Right renal pelvis (tissue), 4 donors: Measurements from ENCODE around the gene LRP1. TPM values are rescaled to one million over a fixed set of nuclear protein-coding genes. Genes with fewer than 3 reads are reported as not detected.

Experiments
- DNase-seq, 4 donors: peaks; one replicate each; pipeline ENCODE4 v3.0.0-alpha.2; 2013; ENCODE audit warnings: low read depth in 4 of 4, low spot score in 3 of 4, missing footprints in 1 of 4
- polyA plus RNA-seq, 4 donors: library from polyadenylated mRNA; unstranded; fragments of 120-200 nt; gene quantifications; one replicate each; pipeline ENCODE4 v1.2.1, GENCODE V29; 2013; ENCODE audit not compliant: insufficient read length in 4 of 4

Gene LRP1
- polyA plus RNA-seq, 4 donors: 63.0 to 102 (median 70.6) TPM

GRCh38 chr12:57262126-57262822 lies 134.0 kb downstream of the LRP1 start:
- DNase-seq: no peak

Other genes with a start within 250 kb of the LRP1 start
- under 1 TPM; 0.11 to 0.25 (median 0.19) TPM for gene SDR9C7, start 194.1 kb upstream of the LRP1 start, polyA plus RNA-seq
- gene RDH16, start 170.9 kb upstream of the LRP1 start, polyA plus RNA-seq: under 1 TPM; 0.43 to 0.64 (median 0.47) TPM
- 10 to 100 TPM; 11.7 to 13.8 (median 13.7) TPM for gene ZBTB39, start 121.9 kb upstream of the LRP1 start, polyA plus RNA-seq
- 1 to 10 TPM in 3 of 4 donors, under 1 TPM in 1; 0.39 to 5.3 (median 3.0) TPM for gene TAC3, start 112.0 kb upstream of the LRP1 start, polyA plus RNA-seq
- gene MYO1A, start 78.4 kb upstream of the LRP1 start, polyA plus RNA-seq: under 1 TPM; 0.08 to 0.39 (median 0.15) TPM
- 10 to 100 TPM; 21.3 to 25.9 (median 25.3) TPM for gene NEMP1, start 49.7 kb upstream of the LRP1 start, polyA plus RNA-seq
- 10 to 100 TPM; 42.8 to 51.3 (median 45.9) TPM for gene NAB2, start 39.4 kb upstream of the LRP1 start, polyA plus RNA-seq
- 100 to 1,000 TPM in 1 of 4 donors, 10 to 100 TPM in 3; 88.9 to 114 (median 98.0) TPM for gene STAT6, start 17.1 kb upstream of the LRP1 start, polyA plus RNA-seq
- gene LRP1-AS, start 19.1 kb downstream of the LRP1 start, polyA plus RNA-seq: under 1 TPM in 1 of 4 donors, not detected in 3; 0.18 TPM
- 1 to 10 TPM; 2.4 to 4.4 (median 3.1) TPM for gene NXPH4, start 88.3 kb downstream of the LRP1 start, polyA plus RNA-seq
- gene SHMT2, start 101.2 kb downstream of the LRP1 start, polyA plus RNA-seq: 10 to 100 TPM; 69.7 to 86.9 (median 71.7) TPM
- gene STAC3, start 122.7 kb downstream of the LRP1 start, polyA plus RNA-seq: 1 to 10 TPM; 3.4 to 4.5 (median 3.7) TPM